Inflammatory macrophage treated with lipopolysaccharide for 4 hours (primary cell): ENCODE measurements around the gene CIB1.

Experiments
- DNase-seq: peaks from one replicate; pipeline ENCODE4 v3.0.0-alpha.2; 2020

Gene CIB1

DNA sequence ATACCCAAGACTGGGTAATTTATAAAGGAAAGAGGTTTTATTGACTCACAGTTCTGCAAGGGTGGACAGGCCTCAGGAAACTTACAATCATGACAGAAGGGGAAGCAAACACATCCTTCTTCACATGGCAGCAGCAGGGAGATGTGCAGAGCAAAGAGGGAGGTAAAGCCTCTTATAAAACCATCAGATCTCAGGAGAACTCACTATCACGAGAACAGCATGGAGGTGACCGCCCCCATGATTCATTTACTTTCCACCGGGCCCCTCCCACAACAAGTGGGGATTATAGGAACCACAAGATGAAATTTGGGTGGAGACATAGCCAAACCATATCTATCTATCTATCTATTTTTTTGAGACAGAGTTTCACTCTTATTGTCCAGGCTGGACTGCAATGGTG lies 5.6 kb upstream of the CIB1 start:
- DNase-seq = no peak

GRCh38 chr15:90234096-90234988 lies 601 bp upstream of the CIB1 start, which contains the start of gene GDPGP1:
TSS of gene GDPGP1 (plus strand) at chr15:90234209. CDS start at chr15:90240909, 6,700 bp downstream.
- peak; percentile 36 for DNase-seq

DNA sequence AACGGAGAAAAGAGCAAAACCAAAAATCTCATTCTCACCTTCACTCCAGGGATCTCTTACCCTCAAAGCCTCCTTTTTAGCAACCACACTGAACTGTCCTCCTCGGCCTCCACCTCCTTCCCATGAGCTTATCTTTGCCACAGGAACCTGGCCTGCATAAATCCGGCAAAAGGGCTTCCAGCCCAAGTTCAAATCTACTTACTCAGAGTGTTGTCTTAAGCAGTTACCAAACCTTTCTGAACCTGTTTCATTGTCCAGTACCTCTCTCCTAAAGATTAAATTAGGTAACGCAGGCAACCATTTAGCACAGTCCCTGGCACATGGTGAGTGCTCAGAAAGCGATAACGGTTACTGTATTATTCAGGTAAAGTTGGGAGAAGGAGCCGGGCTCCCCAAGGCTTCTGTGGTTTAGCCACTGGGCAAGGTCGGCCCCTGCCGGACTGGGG lies 777 bp downstream of the CIB1 start:
- DNase-seq = no peak

GRCh38 chr15:90232196-90232595 lies 1.5 kb downstream of the CIB1 start:
- no peak for DNase-seq

DNA sequence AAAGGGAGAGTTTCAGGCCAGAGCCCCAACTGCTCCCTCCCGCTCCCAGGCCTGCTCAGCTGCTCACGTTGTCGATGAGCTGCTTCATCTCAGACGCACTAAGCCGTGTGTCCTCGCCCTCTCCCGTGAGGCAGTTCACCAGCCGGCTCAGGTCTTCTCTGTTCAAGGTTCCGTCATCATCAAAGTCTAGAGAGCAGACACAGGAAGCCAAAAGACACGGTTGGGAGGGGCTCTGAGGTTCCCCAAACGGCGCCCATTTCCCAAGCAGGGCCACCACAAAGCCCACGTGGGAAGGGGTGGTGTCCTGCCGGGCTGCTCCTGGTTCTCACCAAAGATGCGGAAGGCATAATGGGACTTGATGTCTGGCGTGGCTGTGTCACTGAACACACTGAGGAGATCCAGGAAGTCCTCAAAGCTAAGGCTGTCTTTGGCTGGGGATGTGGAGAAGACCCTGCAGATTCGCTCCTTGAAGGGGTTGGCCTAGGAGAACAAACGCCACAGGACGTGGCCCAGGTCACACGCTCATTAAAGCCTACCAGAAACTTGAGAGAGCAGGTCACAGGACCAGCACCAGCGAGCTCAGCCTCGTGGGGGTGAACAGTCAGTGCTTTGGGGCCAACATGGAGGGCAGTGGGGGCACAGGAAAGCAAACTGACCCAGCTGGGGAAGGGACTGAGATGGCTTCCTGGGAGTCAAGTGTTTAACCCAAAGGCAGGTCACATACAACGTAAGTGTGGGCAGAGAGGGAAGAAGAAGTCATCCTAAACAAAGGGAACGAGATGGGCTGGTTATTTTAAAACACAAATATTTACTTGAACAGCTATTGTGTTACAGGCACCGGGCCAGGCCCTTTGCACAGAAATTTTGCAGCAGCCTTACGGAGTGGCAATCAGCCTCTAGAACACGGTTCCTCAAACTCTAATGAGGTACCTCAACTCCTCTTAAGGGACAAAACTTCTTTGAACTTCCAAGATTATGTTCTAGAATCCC lies 2.4 kb downstream of the CIB1 start:
- DNase-seq = peak; percentile 89

GRCh38 chr15:90230610-90231009 lies 3.1 kb downstream of the CIB1 start:
- no peak for DNase-seq

DNA sequence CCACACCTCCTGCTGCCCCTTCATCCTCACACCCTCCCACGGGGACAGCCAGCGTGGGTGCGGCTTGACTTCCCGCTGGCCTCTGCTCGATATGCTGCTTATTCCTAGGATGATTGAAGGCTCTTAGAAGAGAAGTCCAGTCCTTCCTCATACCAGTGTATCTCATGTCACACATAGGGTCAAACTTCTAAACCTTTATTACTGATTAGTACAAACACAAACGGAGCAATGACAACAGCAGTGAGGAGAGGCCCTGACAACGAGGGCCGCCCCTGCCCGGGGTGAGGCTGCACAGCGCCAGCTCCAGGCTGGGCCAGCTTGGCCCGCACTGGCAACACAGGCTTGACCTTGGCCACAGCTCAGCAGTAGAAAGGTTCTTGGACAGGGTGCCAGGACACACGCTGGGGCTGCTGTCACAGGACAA lies 3.7 kb downstream of the CIB1 start:
- DNase-seq = no peak

- DNase-seq = no peak
Measured at GRCh38 chr15:90228960-90229359, 4.8 kb downstream of the CIB1 start.

DNA sequence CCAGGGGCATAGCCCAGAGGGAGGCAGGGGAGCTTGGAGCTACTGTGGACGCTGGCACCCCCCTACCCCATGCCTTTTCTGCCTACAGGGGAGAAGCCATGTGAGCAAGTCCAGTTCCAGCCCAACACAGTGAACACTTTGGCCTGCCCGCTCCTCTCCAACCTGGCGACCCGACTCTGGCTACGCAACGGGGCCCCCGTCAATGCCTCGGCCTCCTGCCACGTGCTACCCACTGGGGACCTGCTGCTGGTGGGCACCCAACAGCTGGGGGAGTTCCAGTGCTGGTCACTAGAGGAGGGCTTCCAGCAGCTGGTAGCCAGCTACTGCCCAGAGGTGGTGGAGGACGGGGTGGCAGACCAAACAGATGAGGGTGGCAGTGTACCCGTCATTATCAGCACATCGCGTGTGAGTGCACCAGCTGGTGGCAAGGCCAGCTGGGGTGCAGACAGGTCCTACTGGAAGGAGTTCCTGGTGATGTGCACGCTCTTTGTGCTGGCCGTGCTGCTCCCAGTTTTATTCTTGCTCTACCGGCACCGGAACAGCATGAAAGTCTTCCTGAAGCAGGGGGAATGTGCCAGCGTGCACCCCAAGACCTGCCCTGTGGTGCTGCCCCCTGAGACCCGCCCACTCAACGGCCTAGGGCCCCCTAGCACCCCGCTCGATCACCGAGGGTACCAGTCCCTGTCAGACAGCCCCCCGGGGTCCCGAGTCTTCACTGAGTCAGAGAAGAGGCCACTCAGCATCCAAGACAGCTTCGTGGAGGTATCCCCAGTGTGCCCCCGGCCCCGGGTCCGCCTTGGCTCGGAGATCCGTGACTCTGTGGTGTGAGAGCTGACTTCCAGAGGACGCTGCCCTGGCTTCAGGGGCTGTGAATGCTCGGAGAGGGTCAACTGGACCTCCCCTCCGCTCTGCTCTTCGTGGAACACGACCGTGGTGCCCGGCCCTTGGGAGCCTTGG lies 5.6 kb downstream of the CIB1 start:
- DNase-seq = no peak

DNA sequence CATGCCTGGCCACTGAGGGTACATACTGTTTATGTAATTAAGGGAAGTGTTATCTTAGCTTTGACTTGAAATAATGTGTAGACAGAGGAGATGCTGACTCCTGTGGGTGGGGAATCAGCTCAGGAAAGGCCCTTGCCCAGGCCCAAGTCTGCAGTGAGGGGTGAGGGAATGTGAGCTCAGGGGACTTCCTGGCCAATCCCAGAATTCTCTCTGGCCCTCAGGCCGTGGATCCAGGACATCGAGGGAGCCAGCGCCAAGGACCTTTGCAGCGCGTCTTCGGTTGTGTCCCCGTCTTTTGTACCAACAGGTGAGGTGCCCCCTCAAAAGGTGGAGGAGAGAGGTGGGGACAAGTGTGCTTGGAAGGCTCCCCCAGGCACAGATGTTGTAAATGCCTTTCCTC lies 6.4 kb downstream of the CIB1 start:
- DNase-seq = no peak

DNA sequence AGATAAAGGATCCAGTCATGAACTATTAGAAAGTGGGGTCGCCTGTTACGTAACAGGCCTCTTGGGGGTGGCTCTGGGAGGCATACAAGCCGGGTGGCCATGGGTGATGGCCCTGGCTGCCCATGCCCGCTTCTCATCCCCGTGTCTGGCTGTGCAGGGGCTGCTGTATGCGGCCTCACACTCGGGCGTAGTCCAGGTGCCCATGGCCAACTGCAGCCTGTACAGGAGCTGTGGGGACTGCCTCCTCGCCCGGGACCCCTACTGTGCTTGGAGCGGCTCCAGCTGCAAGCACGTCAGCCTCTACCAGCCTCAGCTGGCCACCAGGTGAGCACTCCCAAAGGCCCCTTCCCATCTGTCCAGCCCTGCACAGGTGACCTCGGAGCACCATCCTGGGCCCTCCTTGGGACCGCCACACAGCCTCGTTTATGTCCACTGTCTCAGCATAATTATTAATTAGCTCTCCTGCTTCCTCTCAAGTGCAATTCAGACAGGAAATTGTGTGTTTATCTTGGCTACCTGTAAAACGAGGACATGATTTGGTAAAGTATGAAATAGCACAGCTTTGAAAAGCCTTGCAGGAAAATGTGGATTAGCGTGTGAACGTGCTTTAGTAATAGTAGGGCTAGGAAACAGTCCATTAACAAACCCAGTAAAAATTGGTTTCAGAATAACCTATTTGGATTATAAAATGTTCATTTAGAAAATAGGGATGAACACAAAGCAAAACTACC lies 8.1 kb downstream of the CIB1 start:
- no peak for DNase-seq

GRCh38 chr15:90225047-90225446 lies 8.7 kb downstream of the CIB1 start:
- DNase-seq = no peak

- DNase-seq = no peak
Measured at GRCh38 chr15:90223441-90224165, 10.1 kb downstream of the CIB1 start.

GRCh38 chr15:90222547-90222946 lies 11.2 kb downstream of the CIB1 start:
- DNase-seq = peak; percentile 34

- peak; percentile 75 for DNase-seq
Measured at GRCh38 chr15:90221246-90221900, 12.4 kb downstream of the CIB1 start.

- DNase-seq = peak; percentile 18
Measured at GRCh38 chr15:90219421-90220141, 14.2 kb downstream of the CIB1 start.

GRCh38 chr15:90217671-90218394 lies 15.9 kb downstream of the CIB1 start:
- DNase-seq = no peak

- DNase-seq = peak; percentile 43
Measured at GRCh38 chr15:90214553-90215196, 19.1 kb downstream of the CIB1 start.
